Cardiac fibroblast (primary cell): ENCODE data around the gene ULK4.
"Not testable (repeated sequence)": the region's sequence is repeated elsewhere in the genome, so short reads cannot be mapped to it uniquely, and the experiment has no call there.

ENCODE experiments used
- DNase-seq, 2 donors: peaks; one replicate each; pipeline versions ENCODE4 v3.0.0 to v3.0.0-alpha.2; 2010; ENCODE audit warnings: low read depth in 2 of 2
- H3K4me3 ChIP-seq, 2 donors: replicated peaks in 1 of 2; 1 replicate in 1 of 2; 2 replicates in 1 of 2; pipeline ENCODE4 v1.5.1; 2011; ENCODE audit warnings: low read depth in 2 of 2, low read length in 2 of 2, mild to moderate bottlenecking in 2 of 2, moderate library complexity in 1 of 2
- TF ChIP-seq, protein P1 (sequence below): IDR thresholded peaks from one replicate; pipeline ENCODE4 v1.5.1; 2011; ENCODE audit warnings: low read depth, mild to moderate bottlenecking, low read length, inconsistent platforms

Gene ULK4

GRCh38 chr3:41848753-41849574 lies 112.9 kb downstream of the ULK4 start:
- TF ChIP-seq, protein P1, sequence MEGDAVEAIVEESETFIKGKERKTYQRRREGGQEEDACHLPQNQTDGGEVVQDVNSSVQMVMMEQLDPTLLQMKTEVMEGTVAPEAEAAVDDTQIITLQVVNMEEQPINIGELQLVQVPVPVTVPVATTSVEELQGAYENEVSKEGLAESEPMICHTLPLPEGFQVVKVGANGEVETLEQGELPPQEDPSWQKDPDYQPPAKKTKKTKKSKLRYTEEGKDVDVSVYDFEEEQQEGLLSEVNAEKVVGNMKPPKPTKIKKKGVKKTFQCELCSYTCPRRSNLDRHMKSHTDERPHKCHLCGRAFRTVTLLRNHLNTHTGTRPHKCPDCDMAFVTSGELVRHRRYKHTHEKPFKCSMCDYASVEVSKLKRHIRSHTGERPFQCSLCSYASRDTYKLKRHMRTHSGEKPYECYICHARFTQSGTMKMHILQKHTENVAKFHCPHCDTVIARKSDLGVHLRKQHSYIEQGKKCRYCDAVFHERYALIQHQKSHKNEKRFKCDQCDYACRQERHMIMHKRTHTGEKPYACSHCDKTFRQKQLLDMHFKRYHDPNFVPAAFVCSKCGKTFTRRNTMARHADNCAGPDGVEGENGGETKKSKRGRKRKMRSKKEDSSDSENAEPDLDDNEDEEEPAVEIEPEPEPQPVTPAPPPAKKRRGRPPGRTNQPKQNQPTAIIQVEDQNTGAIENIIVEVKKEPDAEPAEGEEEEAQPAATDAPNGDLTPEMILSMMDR = no peak
- H3K4me3 ChIP-seq = no peak overlapping the region
- no peak for DNase-seq

GRCh38 chr3:41847679-41848078 lies 114.2 kb downstream of the ULK4 start:
- no peak for DNase-seq
- TF ChIP-seq, protein P1 = no peak

GRCh38 chr3:41846850-41847249 lies 115.1 kb downstream of the ULK4 start:
- TF ChIP-seq, protein P1 = no peak
- H3K4me3 ChIP-seq = no peak overlapping the region
- DNase-seq = no peak

More at GRCh38 chr3:41847679-41848078, 114.2 kb downstream of the ULK4 start:
- no peak overlapping the region for H3K4me3 ChIP-seq

GRCh38 chr3:41845826-41846225 lies 116.1 kb downstream of the ULK4 start:
- TF ChIP-seq, protein P1 = no peak
- H3K4me3 ChIP-seq = no peak overlapping the region
- DNase-seq = no peak

- DNase-seq, H3K4me3 ChIP-seq: not testable (repeated sequence)
Observed at GRCh38 chr3:41844256-41844655, 117.6 kb downstream of the ULK4 start.

DNA sequence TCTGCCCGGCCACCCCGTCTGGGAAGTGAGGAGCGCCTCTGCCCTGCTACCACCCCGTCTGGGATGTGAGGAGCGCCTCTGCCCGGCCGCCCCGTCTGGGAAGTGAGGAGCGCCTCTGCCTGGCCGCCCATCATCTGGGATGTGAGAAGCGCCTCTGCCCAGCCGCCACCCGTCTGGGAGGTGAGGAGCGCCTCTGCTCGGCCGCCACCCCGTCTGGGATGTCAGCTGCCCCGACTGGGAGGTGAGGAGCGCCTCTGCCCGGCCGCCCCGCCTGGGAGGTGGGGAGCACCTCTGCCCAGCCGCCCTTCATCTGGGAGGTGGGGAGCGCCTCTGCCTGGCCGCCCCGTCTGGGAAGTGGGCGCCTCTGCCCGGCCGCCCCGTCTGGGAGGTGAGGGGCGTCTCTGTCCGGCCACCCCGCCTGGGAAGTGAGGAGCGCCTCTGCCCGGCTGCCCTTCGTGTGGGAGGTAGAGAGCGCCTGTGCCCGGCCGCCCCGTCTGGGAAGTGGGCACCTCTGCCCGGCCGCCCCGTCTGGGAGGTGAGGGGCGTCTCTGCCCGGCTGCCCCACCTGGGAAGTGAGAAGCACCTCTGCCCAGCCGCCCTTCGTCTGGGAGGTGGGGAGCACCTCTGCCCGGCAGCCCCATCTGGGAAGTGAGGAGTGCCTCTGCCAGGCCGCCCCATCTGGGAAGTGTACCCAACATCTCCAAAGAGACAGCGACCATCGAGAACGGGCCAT lies 120.8 kb downstream of the ULK4 start:
- H3K4me3 ChIP-seq, DNase-seq: not testable (repeated sequence)

DNA sequence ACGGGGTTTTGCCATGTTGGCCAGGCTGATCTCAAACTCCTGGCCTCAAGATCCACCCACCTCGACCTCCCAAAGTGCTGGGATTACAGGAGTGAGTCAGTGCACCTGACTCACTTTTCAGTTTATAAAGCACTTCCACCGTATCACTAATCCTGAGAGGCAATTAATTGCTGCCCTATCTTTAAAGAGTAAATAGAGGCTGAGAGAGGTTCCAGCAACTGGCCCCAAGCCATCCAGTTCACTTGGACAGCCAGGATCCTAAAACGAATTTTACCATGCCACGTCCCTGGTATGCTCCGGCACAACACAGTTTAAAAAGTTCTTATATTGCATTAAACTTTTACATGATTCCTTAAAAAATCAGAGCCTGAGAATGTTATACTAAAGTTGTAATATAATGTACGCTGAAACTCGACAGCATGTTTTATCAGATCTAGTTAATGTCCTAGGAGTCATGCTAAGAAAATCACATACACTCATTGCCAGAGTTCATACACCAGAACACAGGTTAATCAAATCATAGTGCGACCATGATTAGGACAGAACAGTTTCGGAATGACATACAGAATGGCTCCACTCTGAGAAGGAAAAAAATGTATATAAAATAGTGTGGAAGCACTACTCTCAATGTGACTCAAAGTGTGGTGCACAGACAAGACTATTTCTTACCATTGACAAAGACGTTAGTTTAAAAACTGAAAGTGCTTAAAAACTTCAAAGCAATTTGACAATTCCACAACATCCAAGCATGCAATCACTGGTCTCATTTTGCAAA lies 125.4 kb downstream of the ULK4 start:
- H3K4me3 ChIP-seq = no peak overlapping the region
- TF ChIP-seq, protein P1 = no peak
- no peak for DNase-seq
